HepG2 (cell line): ENCODE data around the gene HSPB9. TPM values are rescaled to one million over a fixed set of nuclear protein-coding genes. Genes with fewer than 3 reads are reported as not detected.

Experiments used
- CBFB ChIP-seq: sonication (generic); formaldehyde crosslinking; IDR thresholded peaks from 2 replicates; pipeline ENCODE4 v1.4.0; 2020; ENCODE audit warnings: missing genetic modification reagents
- DZIP1 ChIP-seq: sonication (generic); formaldehyde crosslinking; IDR thresholded peaks from 2 replicates; pipeline ENCODE4 v1.5.0; 2020; ENCODE audit warnings: mild to moderate bottlenecking, missing genetic modification reagents
- HNF1A ChIP-seq, 2 experiments: sonication (generic) in 1 of 2; formaldehyde crosslinking in 1 of 2; IDR thresholded peaks; 2 replicates each; pipeline versions ENCODE4 v1.4.0 to v1.6.1; 2016 to 2020; ENCODE audit warnings: borderline replicate concordance in 1 of 2, low read depth in 1 of 2, mild to moderate bottlenecking in 1 of 2, missing genetic modification reagents in 1 of 2
- HNRNPK ChIP-seq: fragments of 200-400 bp; formaldehyde crosslinking; IDR thresholded peaks from 2 replicates; pipeline ENCODE4 v1.6.1; 2018; ENCODE audit warnings: low read length, low read depth, moderate library complexity, mild to moderate bottlenecking; ENCODE audit not compliant: poor library complexity, severe bottlenecking
- KLF6 ChIP-seq: IDR thresholded peaks from 2 replicates; pipeline ENCODE4 v1.8.0; 2016; ENCODE audit warnings: missing biosample characterization, missing genetic modification reagents
- NRL ChIP-seq: sonication (generic); formaldehyde crosslinking; IDR thresholded peaks from 2 replicates; pipeline ENCODE4 v1.5.0; 2020; ENCODE audit warnings: missing genetic modification reagents, mild to moderate bottlenecking, moderate library complexity, borderline replicate concordance
- RFX5 ChIP-seq: IDR thresholded peaks from 2 replicates; pipeline ENCODE4 v1.6.1; 2011; ENCODE audit warnings: low read depth, low read length, improper control_type of control experiment
- SALL1 ChIP-seq: sonication (generic); formaldehyde crosslinking; IDR thresholded peaks from 2 replicates; pipeline ENCODE4 v1.8.0; 2022; ENCODE audit warnings: mild to moderate bottlenecking, missing genetic modification reagents
- TSC22D2 ChIP-seq: sonication (generic); formaldehyde crosslinking; IDR thresholded peaks from 2 replicates; pipeline ENCODE4 v1.5.1; 2020; ENCODE audit warnings: missing genetic modification reagents, mild to moderate bottlenecking, borderline replicate concordance
- WIZ ChIP-seq: sonication (generic); formaldehyde crosslinking; IDR thresholded peaks from 2 replicates; pipeline ENCODE4 v1.5.1; 2020; ENCODE audit warnings: mild to moderate bottlenecking, missing genetic modification reagents
- ZEB1 ChIP-seq: IDR thresholded peaks from 2 replicates; pipeline ENCODE4 v1.6.1; 2012; ENCODE audit warnings: mild to moderate bottlenecking, low read depth, inconsistent platforms; ENCODE audit not compliant: insufficient replicate concordance
- ZNF329 ChIP-seq: sonication (generic); formaldehyde crosslinking; IDR thresholded peaks from 2 replicates; pipeline ENCODE4 v1.9.0; 2021; ENCODE audit warnings: low read depth, mild to moderate bottlenecking, missing genetic modification reagents
- ZNF556 ChIP-seq: sonication (generic); formaldehyde crosslinking; IDR thresholded peaks from 2 replicates; pipeline ENCODE4 v1.4.0; 2020; ENCODE audit warnings: mild to moderate bottlenecking, missing genetic modification reagents, borderline replicate concordance
- ZNF878 ChIP-seq: sonication (generic); formaldehyde crosslinking; IDR thresholded peaks from 2 replicates; pipeline ENCODE4 v1.8.1; 2023; ENCODE audit warnings: mild to moderate bottlenecking, missing genetic modification reagents, moderate library complexity
- polyA plus RNA-seq, 8 experiments: library from polyadenylated mRNA; depleted of rRNA in 3 of 8; stranded (reverse) in 7 of 8; unstranded in 1 of 8; fragments of >200 nt; fragmentation: Illumina TruSeq in 4 of 8; extraction: Trizol in 4 of 8; gene quantifications; 2 replicates each; pipeline versions ENCODE4 v1.2.1 to v1.2.3, GENCODE V29; 2011 to 2016; ENCODE audit warnings: low read depth in 4 of 8, missing spikeins in 1 of 8, mixed read lengths in 1 of 8; ENCODE audit not compliant: insufficient read depth in 1 of 8
- total RNA-seq, 5 experiments: library from RNA; depleted of rRNA; stranded (reverse); fragments of >200 nt; fragmentation: Illumina TruSeq; extraction: Trizol; gene quantifications; 2 replicates each; pipeline ENCODE4 v1.2.3, GENCODE V29; 2016; ENCODE audit warnings: low read depth in 1 of 5
- TF ChIP-seq, protein P1 (sequence below): sonication (generic); formaldehyde crosslinking; IDR thresholded peaks from 2 replicates; pipeline ENCODE4 v1.4.0; 2020; ENCODE audit warnings: mild to moderate bottlenecking, missing genetic modification reagents

Gene HSPB9
- total and polyA plus RNA-seq, 2 of the 13 experiments (the other 11 are each of a cell fraction or from before 2014, with no cell fraction given), result 0.05 to 0.24 TPM

GRCh38 chr17:42120770-42121769 is 1.5 kb upstream of the HSPB9 start, which contains the start of gene KAT2A (continued):
- TF ChIP-seq, protein P1, sequence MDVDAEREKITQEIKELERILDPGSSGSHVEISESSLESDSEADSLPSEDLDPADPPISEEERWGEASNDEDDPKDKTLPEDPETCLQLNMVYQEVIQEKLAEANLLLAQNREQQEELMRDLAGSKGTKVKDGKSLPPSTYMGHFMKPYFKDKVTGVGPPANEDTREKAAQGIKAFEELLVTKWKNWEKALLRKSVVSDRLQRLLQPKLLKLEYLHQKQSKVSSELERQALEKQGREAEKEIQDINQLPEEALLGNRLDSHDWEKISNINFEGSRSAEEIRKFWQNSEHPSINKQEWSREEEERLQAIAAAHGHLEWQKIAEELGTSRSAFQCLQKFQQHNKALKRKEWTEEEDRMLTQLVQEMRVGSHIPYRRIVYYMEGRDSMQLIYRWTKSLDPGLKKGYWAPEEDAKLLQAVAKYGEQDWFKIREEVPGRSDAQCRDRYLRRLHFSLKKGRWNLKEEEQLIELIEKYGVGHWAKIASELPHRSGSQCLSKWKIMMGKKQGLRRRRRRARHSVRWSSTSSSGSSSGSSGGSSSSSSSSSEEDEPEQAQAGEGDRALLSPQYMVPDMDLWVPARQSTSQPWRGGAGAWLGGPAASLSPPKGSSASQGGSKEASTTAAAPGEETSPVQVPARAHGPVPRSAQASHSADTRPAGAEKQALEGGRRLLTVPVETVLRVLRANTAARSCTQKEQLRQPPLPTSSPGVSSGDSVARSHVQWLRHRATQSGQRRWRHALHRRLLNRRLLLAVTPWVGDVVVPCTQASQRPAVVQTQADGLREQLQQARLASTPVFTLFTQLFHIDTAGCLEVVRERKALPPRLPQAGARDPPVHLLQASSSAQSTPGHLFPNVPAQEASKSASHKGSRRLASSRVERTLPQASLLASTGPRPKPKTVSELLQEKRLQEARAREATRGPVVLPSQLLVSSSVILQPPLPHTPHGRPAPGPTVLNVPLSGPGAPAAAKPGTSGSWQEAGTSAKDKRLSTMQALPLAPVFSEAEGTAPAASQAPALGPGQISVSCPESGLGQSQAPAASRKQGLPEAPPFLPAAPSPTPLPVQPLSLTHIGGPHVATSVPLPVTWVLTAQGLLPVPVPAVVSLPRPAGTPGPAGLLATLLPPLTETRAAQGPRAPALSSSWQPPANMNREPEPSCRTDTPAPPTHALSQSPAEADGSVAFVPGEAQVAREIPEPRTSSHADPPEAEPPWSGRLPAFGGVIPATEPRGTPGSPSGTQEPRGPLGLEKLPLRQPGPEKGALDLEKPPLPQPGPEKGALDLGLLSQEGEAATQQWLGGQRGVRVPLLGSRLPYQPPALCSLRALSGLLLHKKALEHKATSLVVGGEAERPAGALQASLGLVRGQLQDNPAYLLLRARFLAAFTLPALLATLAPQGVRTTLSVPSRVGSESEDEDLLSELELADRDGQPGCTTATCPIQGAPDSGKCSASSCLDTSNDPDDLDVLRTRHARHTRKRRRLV, result no peak
- TF ChIP-seq RFX5, result no peak
- 0 out of 2 replicates have a peak, but pooled peaks have one; percentile 21 for TF ChIP-seq NRL (CRISPR knock-in tag)
- TF ChIP-seq ZEB1, result no peak
- TF ChIP-seq ZNF878 (CRISPR knock-in tag), result no peak
- peak; percentile 63 for TF ChIP-seq HNRNPK
- peak; percentile 57 for TF ChIP-seq SALL1 (CRISPR knock-in tag)
- TF ChIP-seq HNF1A (IDR thresholded peaks at IDR 0.05; ENCODE audit: low read depth), result no peak
- TF ChIP-seq HNF1A (CRISPR knock-in tag; IDR thresholded peaks at IDR 0.05; ENCODE audit: borderline replicate concordance), result no peak
- TF ChIP-seq KLF6, result 0 out of 2 replicates have a peak, but pooled peaks have one; percentile 23
- TF ChIP-seq ZNF556 (CRISPR knock-in tag), result no peak
- TF ChIP-seq TSC22D2 (CRISPR knock-in tag), result peak; percentile 38; the same call in 1 of the 2 replicates
- no peak for TF ChIP-seq ZNF329 (CRISPR knock-in tag)
- no peak for TF ChIP-seq WIZ (CRISPR knock-in tag)
- 0 out of 2 replicates have a peak, but pooled peaks have one; percentile 23 for TF ChIP-seq DZIP1
- TF ChIP-seq CBFB (CRISPR knock-in tag), result peak; percentile 49; the same call in 1 of the 2 replicates
